Stimulated activated naive CD4-positive, alpha-beta T cell treated with Interleukin-2 at 50 U/mL for 16 hours (primary cell): ENCODE measurements around the gene IGSF9.
"Not testable (repeated sequence)": the region's sequence is repeated elsewhere in the genome, so short reads cannot be mapped to it uniquely, and the experiment has no call there.

Experiments
- DNase-seq: peaks from one replicate; lab custom pipeline; 2025; lab: John Stamatoyannopoulos, UW

IGSF9 gene

DNA sequence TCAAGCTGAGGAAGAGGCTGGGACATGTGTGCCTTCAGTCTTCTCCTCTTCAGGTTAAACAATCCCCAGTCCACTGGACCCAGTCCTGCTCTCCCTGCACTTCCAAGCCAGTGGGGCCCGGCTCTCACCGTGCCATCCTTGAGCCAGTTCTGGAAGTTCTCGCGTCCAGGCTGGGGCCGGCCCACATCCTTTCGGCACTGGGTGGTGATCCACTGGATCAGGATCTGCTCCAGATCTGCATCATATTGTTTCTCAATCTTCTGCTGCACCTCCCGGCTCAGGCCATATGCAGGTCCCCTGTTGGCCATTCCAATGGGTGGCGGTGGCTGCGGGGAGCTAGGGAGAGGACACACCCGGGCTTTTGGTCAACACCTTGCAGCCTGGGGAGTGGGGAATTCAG, 25.2 kb downstream of the IGSF9 start:
- no peak for DNase-seq

DNA sequence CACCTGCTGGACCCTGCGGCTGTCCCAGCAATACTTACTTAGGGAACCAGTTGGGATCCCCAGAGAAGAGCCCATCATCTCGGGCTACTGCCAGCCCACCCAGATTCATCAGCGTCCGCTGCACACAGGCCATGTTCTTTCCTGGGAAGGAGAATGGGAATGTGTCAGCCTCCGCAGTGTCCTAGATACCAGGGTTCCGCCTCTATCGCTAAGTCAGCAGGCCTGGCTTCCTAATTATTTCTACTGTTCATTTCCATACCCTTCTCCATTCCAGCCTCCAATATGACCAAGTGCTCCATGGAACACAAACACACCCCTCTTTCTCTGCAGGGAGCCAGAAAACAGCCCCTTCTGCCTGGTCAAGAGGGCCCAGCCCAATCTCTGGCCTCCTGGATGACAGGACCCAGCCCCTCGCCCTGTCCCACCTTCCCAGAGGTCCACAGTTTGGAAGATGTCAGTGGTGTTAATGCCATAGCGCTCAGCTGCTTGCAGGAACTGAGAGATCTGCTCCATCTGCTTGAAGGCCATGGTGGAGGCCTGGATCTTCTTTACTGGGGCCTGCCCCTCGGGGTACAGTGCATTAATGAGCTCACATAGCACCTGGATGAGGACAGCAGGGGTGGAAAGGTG, 26.1 kb downstream of the IGSF9 start:
- DNase-seq, result no peak

DNA sequence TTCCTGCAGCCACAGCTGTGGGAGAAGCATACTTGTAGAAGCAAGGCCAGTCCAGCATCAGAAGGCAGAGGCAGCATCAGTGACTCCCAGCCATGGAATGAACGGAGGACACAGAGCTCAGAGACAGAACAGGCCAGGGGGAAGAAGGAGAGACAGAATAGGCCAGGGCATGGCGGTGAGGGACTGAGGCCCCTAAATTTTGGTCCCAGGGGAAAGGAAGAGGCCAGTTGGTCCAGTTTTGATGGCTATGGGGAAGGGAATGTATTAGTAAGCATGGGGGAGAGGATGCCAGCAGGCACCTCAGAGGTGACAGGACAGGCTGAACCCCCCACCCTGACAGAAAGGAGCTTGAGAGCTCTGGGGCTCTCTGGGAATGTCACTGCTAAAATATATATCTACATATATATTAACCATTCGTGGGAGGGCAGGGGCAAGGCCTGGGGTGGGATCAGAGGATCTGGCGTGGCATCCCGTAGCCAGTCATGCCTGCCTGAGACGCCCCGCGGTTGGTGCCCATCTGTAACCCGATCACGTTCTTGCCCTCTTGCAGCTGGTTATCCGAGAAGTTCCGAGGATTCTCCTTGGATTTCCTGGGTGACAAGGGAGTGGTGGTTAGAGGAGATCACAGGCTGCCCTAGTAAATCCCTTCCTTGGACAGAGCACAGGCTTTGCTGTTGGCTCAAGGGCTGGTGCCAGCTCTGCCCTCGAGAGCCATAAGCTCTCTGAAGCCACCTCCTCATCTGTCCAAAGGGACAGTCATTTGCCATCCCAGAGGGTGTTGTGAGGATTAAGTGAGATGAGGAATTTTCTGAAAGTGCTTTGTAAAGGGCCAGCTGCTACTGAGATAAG, 26.8 kb downstream of the IGSF9 start:
- DNase-seq, result no peak

DNA sequence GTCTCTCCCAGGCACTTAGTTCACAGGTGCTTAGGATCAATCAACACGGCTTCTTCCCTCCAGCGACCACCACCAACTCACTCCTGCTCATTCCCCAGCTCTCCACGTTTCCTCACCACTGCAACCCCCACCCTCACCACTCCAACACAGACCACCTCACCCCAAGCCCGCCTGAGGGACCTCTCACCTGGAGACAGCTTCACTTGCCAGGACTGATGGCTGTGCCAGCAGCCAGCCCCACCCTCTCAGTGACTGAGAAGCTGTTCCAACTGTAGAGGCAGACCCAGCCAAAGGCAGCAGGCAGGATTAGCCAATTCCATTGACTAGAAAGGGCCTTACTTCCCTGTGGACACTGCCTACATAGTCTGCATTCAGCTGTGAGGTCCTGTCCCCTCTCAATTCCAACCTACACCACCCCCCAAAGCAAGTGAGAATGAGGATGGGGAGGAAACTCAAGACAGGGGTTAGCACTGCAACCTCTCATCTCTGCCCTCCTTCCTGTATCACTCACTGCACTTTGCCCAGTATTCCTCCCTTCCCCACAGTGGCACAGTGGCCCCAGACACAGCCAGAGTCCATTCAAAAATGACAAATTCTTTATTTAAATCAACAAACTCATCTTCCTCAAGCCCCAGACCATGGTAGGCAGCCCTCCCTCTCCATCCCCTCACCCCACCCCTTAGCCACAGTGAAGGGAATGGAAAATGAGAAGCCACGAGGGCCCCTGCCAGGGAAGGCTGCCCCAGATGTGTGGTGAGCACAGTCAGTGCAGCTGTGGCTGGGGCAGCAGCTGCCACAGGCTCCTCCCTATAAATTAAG, 27.7 kb downstream of the IGSF9 start:
- DNase-seq, result no peak

DNA sequence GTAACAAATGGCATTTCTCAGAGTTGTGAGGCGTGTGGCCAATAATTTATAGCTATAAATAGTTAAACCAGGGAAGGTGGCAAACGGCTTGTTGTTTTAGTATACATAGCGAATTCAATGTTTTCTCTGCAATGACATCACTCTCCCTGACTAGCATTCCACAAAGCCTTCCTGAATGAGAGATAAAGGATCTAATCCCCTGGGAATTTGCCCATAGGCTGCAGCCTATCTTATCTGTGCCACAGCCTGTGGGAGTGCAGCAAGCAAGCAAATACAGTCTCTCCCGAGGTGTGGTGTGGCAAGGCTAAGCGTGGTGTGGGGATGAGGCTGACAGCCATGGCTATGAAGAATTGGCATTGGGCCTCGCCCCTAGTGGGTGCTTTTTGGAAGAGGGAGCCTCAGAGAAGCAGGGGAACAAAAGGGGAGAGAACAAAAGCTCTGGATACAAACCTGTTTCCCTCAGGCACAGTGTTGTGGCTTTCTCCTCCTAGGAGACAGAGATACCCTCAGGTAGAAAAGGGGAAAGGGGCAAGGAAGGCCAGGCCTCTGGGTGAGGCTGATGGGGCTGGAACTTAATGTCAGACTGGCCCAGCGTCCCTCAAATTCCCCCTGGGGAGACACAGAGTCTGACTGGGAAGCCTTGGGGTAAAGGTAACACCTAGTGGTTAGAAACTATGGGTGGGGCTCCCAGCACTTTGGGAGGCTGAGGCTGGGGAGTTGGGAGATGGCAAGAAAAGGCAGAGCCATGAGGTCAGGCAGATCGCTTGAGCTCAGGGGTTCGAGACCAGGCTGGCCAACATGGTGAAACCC, 29.0 kb downstream of the IGSF9 start:
- DNase-seq, result no peak

DNA sequence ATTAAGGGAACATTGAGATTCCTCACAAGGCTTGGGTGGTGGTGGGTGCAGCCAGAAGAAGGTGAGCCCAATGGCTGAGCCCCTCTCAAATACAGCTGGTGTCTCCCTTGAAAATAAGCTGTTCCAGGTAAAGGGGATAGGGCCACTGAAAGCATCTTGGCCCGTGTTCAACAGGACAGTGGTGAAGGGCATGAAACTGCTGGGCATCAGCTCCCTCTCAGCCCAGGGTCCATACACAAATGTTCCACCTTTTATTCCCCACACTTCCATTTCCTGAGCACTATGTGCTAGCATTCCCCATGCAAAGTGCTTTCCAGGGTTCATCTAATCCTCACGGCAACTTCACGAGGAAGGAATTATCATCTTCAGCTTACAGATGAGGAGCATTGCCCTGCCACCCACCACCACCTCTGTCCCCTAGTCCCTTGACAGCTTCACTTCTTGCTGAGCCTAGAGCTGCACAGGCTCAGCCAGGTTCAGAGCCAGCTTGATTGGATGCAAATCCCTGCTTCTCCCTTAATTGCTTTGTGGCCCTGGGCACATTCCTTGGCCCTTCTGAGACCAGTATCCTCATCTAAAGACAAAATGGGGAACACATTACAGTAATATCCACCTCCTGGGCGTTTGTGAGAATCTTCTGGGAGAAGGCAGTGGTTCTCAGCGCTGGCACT, 29.7 kb downstream of the IGSF9 start:
- DNase-seq, result no peak

DNA sequence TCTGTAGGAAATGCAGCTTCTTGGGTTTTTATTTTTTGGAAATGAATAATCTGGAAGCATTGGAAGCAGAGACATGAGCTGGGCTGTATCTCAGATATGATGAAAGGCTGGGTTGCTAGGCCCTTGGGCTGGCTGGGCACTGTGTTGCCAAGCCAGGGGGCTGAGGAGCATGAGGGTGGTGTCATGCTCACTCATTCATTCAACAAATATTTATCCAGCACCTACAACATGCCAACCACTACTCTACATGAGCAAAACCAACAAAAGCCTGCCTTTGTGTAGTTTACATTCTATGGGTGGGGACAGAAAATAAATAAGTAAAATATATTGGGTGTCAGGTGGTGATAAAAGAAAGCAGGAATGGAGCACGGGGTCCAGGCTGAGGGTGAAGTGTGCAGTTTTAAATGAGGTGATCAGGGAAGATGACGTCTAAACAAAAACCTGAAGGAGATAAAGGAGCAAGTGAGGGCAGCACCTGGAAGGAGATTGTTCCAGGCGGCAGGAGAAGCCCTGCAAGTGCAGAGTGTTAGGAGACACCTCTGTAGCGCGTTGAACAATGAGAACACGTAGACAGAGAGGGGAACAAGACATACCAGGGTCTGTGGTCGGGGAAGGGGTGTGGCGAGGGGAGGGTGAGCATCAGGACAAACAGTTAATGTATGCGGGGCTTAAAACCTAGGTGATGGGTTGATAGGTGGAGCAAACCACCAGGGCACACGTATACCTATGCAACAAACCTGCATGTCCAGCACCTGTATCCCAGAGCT, 31.0 kb downstream of the IGSF9 start:
- no peak for DNase-seq

DNA sequence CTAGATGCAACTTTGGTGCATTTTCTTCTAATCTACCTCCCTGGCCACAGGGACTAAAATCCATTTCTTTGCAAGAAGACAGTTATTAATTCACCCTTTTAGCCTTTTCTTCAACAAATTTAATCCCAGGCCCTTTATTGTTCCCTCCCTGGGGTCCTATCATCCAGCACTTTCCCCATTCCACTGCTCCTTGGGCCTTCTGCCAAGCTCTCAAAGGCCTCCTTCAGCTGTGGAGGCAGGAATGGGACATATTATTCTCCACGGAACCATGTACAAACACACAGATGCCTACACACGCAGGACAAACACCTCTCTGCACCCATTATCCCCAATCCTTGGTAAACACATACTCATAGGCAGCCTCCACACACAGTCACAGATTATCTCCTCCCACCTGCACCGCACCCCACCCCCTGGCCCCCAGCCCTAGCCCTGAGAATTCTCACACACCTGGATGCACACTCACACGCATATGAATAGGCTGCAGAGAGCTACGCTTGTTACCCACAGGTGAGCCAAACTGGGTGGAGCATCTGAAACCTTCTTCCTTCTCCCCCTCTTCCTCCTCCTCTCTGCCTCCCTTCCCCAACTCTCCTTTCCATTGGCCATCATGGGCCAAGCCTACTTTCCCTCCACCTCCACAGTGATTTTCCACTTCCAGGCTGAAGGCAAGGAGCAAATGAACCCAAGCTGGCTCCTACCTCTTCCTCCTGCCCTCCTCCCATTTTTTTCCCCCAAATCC, 31.8 kb downstream of the IGSF9 start:
- DNase-seq, result no peak

DNA sequence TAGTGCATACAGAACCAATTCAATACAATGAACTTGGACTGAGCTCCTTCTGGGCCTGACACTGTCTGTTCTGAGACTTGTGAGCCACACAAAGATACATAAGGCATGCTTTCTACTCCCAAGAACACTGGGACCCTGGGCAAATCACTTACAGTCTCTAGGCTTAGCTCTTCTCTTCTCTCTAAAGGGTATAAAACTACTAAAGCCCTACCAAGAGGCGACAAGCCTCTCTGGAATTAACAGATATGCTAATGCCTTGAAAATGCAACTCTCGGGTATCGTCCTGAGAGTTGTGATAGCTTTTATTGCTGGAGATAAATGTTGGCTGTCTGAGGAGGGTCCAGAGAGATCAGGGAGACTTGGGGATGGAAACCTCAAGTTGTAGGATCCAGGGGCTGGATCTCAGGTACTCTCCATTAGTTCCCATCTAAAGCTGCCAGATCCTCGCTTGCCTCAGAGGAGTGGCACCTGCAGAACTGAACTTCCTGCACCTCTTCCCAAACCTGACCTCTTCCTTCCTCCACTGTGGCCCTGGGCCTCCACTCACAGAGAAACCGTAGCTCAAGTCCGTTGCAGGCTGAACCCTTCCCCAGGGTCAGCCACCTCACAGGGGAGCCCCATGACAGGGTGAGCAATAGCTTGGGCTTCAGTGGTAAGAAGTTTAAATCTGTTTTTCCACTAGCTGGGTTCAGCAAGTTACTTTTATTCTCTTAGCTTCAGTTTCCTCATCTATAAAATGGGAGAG, 33.9 kb downstream of the IGSF9 start:
- DNase-seq, result no peak

DNA sequence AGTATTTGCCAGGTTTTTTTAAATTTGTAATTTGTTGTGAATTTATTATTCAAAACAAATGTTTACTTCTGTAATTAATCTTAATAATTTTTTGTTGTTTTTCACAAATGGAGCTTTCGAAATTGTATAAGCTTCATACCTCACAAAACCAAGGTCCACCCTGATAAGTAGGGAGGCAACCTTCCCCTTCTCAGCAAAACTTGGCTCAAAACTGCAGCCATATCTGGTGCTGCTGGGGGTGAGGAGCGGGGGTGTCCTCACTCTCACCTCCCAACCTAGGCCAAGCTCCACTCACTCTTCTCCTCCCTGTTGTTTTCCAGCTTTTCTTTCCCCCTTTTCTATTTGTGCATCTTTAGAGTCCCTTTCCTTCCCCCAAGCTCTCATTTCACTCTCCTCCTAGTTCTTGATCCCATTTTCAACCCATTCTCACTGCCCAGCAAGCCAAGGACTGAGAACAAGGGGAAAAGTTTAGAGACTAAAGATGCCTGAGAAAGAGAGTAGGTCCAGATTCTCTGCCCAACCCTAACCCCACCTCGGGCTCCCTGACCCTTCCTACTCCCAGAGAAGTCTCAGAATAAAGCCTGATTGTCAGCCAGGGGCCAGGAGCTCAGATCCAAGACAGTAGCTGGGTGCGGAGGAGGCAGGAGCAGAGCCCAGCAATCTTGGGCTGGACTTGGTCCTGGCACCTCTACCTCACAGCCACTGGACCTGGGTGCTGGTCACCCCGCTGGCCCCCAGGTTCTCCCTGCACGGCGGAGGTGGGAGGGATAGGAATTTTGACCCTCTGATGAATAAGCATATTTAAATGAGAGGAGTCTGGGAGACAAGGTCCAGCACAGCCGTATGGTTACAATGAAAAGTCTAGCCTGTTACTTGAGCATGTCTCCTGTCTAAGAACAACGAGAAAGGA, 37.1 kb downstream of the IGSF9 start:
- no peak for DNase-seq

DNA sequence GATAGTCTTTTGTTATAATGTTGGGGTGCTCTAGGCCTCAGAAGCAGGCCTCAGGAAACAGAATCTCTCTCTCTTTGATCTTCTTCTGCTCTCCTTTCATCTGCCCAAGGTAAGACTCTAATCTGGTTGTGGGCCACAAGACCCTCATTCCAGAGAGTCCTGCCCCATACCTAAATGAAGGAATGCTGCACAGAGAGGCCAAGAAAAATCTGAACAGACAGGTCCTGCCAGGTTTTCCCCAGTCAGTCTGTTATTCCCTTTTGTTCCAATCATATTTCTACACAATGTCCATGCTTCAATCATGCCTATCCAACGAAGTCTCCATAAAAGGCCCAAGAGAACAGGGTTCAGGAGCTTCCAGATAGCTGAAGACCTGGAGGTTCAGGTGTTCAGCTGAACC, 38.5 kb downstream of the IGSF9 start:
- DNase-seq, result no peak

DNA sequence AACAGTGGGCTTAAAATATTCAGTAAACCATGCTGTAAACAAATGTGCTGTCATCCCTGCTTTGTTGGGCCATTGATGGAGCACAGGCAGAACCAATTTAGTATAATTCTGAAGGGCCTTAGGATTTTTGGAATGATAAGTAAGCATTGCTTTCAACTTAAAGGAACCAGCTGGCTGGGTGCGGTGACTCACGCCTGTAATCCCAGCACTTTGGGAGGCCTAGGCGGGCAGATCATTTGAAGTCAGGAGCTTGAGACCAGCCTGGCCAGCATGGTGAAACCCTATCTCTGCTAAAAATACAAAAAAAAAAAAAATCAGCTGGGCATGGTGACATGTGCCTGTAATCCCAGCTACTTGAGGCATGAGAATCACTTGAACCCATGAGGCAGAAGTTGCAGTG, 41.4 kb downstream of the IGSF9 start:
- not testable (repeated sequence) for DNase-seq

DNA sequence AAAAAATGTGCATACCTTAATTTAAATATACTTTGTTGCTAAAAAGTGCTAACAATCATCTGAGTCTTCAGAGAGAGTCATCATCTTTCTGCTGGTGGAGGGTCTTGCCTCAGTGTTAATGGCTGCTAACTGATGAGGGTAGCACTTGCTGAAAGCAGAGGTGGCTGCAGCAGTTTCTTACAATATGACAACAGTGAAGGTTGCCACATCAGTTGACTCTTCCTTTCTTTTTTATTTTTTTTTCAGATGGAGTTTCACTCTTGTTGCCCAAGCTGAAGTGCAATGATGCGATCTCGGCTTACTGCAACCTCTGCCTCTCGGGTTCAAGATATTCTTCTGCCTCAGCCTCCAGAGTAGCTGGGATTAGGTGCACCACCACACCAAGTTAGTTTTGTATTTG, 42.9 kb downstream of the IGSF9 start:
- no peak for DNase-seq

DNA sequence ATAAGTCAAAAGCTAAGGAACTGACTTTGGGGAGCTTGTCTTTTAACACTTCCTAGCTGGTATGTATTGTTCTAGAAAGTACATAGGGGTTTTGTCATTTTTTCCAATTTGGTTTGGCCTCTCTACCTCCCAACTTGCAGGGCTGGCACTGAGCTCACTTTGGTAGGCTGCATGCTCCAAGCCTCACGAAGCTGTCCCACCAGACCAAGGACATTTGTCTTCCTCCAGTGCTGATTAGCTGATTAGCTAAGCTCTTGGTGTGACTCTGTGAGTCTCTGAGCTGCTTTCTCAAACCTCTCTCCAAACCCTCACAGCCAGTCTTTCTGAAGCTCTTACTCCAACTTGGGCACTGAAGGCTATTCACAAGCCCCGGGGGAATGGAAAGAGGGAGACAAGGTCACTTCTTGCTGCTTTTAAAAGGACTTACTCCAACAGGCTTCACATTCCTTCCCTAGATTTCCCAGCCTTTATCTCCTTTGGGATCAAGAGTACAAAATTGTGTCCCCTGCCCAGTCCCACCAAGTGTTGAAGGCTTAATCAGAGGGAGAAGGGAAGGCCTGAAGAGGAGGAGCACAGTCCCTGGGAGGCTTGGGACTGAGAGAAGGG, 44.6 kb downstream of the IGSF9 start:
- DNase-seq, result no peak

DNA sequence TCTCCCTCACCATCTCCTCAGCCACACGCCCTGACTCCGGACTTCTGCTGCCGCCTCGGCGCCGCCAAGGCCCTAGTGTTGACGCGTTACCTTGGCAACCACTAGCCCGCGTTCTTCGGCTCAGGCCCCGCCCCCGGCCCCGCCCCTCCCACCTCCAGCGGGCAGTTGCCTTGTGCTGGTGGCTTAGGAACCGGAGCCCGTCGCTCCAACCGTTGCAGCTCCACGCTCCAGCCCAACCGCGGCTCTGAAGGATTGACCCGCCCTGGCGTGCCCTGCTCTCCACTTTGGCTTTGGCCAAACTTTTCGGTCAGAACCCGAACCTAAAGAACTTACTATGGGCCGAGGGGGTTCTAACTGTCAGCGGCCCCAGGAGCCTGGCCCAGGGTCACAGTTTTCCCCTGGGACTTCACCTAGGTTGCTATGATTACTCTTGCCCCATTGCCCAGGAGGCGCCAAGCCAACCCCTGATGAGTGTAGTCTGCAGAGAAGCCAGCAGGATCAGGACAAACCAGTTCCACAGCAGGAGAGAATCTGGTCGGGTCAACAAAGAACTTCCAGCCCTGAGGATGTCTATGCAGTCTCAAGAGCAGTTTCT, 45.2 kb downstream of the IGSF9 start, which contains the start of gene CFAP45:
CFAP45 (minus strand) TSS at position 80 of the 595 bp plus-strand sequence; CDS start at position 13, 67 bp downstream.
- no peak for DNase-seq

DNA sequence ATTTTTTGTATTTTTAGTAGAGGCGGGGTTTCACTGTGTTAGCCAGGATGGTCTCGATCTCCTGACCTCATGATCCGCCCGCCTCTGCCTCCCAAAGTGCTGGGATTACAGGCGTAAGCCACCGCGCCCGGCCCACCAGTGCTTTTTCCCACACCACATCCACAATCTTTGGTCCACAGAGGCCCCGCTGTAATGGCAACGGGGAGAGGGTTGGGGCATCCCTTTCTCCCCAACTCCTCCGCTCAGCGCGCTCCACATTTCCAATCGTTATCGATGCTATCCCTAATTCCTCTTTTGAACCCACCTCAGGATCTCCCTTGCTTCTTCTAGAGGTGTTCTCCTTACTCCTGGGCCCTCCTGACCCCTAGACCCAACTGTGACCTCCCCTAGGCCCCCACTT, 45.8 kb downstream of the IGSF9 start:
- DNase-seq, result not testable (repeated sequence)

DNA sequence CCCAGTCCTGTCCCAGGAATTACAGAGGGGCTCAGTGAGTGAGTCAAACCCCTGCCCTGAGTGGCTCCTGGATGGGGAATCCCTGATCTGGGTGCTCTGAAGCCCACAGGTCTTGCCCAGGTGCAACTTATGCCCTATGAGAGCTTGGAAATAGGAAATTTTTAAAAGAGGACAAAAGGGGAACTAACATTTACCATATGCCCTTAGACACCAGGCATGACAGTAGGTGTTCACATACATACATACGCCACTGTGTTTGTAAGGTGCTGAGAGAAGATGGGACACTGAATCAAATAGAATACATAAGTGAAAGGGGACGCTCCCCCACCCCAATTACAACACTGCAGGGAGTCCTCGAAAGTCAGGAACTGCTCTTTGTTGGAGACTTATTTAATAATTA, 46.9 kb downstream of the IGSF9 start:
- no peak for DNase-seq
